Cardiac muscle cell (in vitro differentiated cells and primary cell): ENCODE measurements around the gene ACTL8. TPM values are rescaled to one million over a fixed set of nuclear protein-coding genes. Genes with fewer than 3 reads are reported as not detected.

Experiments used
- DNase-seq, 2 donors: peaks; one replicate each; pipeline versions ENCODE4 v3.0.0 to v3.0.0-alpha.2; 2010 to 2017; ENCODE audit warnings: low read depth in 1 of 2, low spot score in 1 of 2
- H3K27ac ChIP-seq: fragments of 200-600 bp; sonication (generic); 2 replicates; pipeline ENCODE4 v1.5.1; 2016
- H3K27me3 ChIP-seq: fragments of 200-600 bp; sonication (generic); 2 replicates; pipeline ENCODE4 v1.6.0; 2016; ENCODE audit warnings: control low read depth
- H3K36me3 ChIP-seq: fragments of 200-600 bp; sonication (generic); 2 replicates; pipeline ENCODE4 v1.5.1; 2016; ENCODE audit warnings: control low read depth
- H3K4me1 ChIP-seq: fragments of 200-600 bp; sonication (generic); 2 replicates; pipeline ENCODE4 v1.8.1; 2017; ENCODE audit warnings: low read depth, mild to moderate bottlenecking, mixed run types
- H3K4me3 ChIP-seq: fragments of 200-600 bp; sonication (generic); 2 replicates; pipeline ENCODE4 v1.5.1; 2016; ENCODE audit warnings: mild to moderate bottlenecking
- H3K9me3 ChIP-seq: fragments of 200-600 bp; sonication (generic); 2 replicates; pipeline ENCODE4 v1.5.1; 2017; ENCODE audit warnings: low read depth, mild to moderate bottlenecking, control low read depth
- CTCF ChIP-seq: IDR thresholded peaks from 2 replicates; pipeline ENCODE4 v1.5.1; 2012; ENCODE audit warnings: low read depth, mild to moderate bottlenecking, low read length
- polyA plus RNA-seq: library from polyadenylated mRNA; unstranded; fragments of >200 nt; fragmentation: Nextera tagmentation; extraction: Ambion mirVana; gene quantifications from 2 replicates; pipeline ENCODE4 v1.2.1, GENCODE V29; 2016
- total RNA-seq: library from RNA; depleted of rRNA; stranded (reverse); fragments of >200 nt; gene quantifications from 2 replicates; pipeline ENCODE4 v1.2.3, GENCODE V29; 2016

ACTL8 gene
- total and polyA plus RNA-seq, 2 experiments from 2014 or later: not detected

GRCh38 chr1:17856496-17857108 lies 101.5 kb downstream of the ACTL8 start:
- no peak overlapping the region for H3K27ac ChIP-seq

GRCh38 chr1:17857109-17857499 lies 102.0 kb downstream of the ACTL8 start:
- Histone ChIP-seq H3K9me3 (no peaks in the 10 kb centered on the region), H3K27ac (no peak overlapping the region), H3K4me3 (no peak overlapping the region), H3K4me1 (no peaks in the 10 kb centered on the region), H3K36me3 (no peaks in the 10 kb centered on the region), H3K27me3 (no peaks in the 10 kb centered on the region)
- no peak for TF ChIP-seq CTCF
- no peak for DNase-seq

More at GRCh38 chr1:17856496-17857108, 101.5 kb downstream of the ACTL8 start:
- no peak for DNase-seq
- no peak overlapping the region for H3K4me3 ChIP-seq
- H3K27me3 ChIP-seq: no peaks in the 10 kb centered on the region
- H3K4me1 ChIP-seq: no peaks in the 10 kb centered on the region
- TF ChIP-seq CTCF: no peak
- no peaks in the 10 kb centered on the region for H3K9me3 ChIP-seq
- H3K36me3 ChIP-seq: no peaks in the 10 kb centered on the region

- TF ChIP-seq CTCF: no peak
- H3K27me3 ChIP-seq: no peaks in the 10 kb centered on the region
- no peaks in the 10 kb centered on the region for H3K36me3 ChIP-seq
- DNase-seq: peak; percentile 25 to 64
- H3K4me3 ChIP-seq: no peak overlapping the region
- no peaks in the 10 kb centered on the region for H3K9me3 ChIP-seq
- no peak overlapping the region for H3K27ac ChIP-seq
- H3K4me1 ChIP-seq: no peaks in the 10 kb centered on the region
Observed at GRCh38 chr1:17857996-17858395, 102.9 kb downstream of the ACTL8 start.

- H3K4me1 ChIP-seq: no peaks in the 10 kb centered on the region
- H3K4me3 ChIP-seq: no peak overlapping the region
- no peak for TF ChIP-seq CTCF
- DNase-seq: no peak
- no peaks in the 10 kb centered on the region for H3K9me3 ChIP-seq
- no peaks in the 10 kb centered on the region for H3K27me3 ChIP-seq
- H3K27ac ChIP-seq: no peak overlapping the region
- H3K36me3 ChIP-seq: no peaks in the 10 kb centered on the region
Observed at GRCh38 chr1:17860812-17861211, 105.7 kb downstream of the ACTL8 start.

- H3K4me1 ChIP-seq: no peaks in the 10 kb centered on the region
- H3K27ac ChIP-seq: no peak overlapping the region
- DNase-seq: peak in 1 of 2 donors; percentile 77
- no peaks in the 10 kb centered on the region for H3K27me3 ChIP-seq
- no peaks in the 10 kb centered on the region for H3K9me3 ChIP-seq
- no peak for TF ChIP-seq CTCF
- H3K4me3 ChIP-seq: no peak overlapping the region
- no peaks in the 10 kb centered on the region for H3K36me3 ChIP-seq
Observed at GRCh38 chr1:17861685-17862084, 106.6 kb downstream of the ACTL8 start.
